ENCODE data around the gene TPK1. TPM values are rescaled to one million over a fixed set of nuclear protein-coding genes. Genes with fewer than 3 reads are reported as not detected.

Gene TPK1
- polyA plus RNA-seq, 1 donor from 2014 or later: 3.5 TPM

GRCh38 chr7:144835155-144835611 lies 670 bp downstream of the TPK1 start:
- H3K9me3 ChIP-seq (ENCODE audit: low read length): no peaks in the 10 kb centered on the region
- H3K9ac ChIP-seq (ENCODE audit: low read length): peak overlapping the region; percentile 83
- no peaks in the 10 kb centered on the region for H3K9me2 ChIP-seq (ENCODE audit: insufficient read depth, low read length)
- H3K4me3 ChIP-seq (ENCODE audit: low read length): peak overlapping the region; percentile 83
- H4K20me1 ChIP-seq (ENCODE audit: insufficient read depth): no peaks in the 10 kb centered on the region
- H2AFZ ChIP-seq (ENCODE audit: low read depth, low read length): peak overlapping the region; percentile 94
- peak overlapping the region; percentile 54 for H3K4me2 ChIP-seq (ENCODE audit: low read length)
- peaks cover 7% of the 10 kb centered on the region for H3F3A ChIP-seq (ENCODE audit: insufficient read depth, low read length, poor library complexity, severe bottlenecking)
- TF ChIP-seq RAD21 (conservative IDR thresholded peaks at IDR 0.05) (no peak), EP300 (conservative IDR thresholded peaks at IDR 0.05; ENCODE audit: poor library complexity, severe bottlenecking) (no peak), REST (IDR thresholded peaks at IDR 0.05; ENCODE audit: borderline replicate concordance) (peak; percentile 12), POLR2AphosphoS5 (IDR thresholded peaks at IDR 0.05) (peak; percentile 37), MXI1 (conservative IDR thresholded peaks at IDR 0.05; ENCODE audit: poor library complexity, severe bottlenecking) (no peak), CTCF (IDR thresholded peaks at IDR 0.05; ENCODE audit: poor library complexity, severe bottlenecking) (no peak), EZH2 (IDR thresholded peaks at IDR 0.05; ENCODE audit: borderline replicate concordance, insufficient read depth, low read length, poor library complexity, severe bottlenecking) (no peak), TAF1 (IDR thresholded peaks at IDR 0.05; ENCODE audit: low read depth) (no peak), SMC3 (conservative IDR thresholded peaks at IDR 0.05; ENCODE audit: poor library complexity) (peak; percentile 18)
- no peaks in the 10 kb centered on the region for H3K36me3 ChIP-seq (ENCODE audit: insufficient read depth, low read length)
- peak overlapping the region; percentile 91 for H3K27ac ChIP-seq (ENCODE audit: low read length)
- no peaks in the 10 kb centered on the region for H3K27me3 ChIP-seq (ENCODE audit: insufficient read depth, low read depth, low read length)
- H3K79me2 ChIP-seq (replicated peaks; ENCODE audit: insufficient read depth, low read length): no peaks in the 10 kb centered on the region

DNA sequence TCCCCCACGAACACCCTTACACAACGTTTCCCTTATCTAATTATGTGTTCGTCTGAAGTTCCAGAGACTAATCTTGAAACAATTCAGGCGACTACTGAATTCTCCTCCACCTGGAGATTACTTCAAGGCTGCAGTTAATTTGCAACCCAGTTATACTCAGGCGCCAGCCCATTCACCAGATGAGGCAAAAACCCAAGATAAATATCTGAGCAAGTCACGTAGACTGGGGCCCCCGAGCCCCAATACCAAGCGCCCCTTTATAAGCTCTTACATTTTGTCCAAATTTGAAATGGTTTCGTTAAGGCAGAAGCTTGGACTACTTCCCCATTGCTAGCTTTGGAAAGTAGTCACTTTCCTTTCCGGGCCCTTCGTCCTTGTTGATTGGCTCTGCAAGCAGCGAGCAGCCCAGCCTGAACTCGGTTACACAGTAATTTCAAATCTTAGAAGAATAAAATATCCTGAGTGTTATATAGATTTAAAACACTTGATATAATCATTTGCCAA lies 1.2 kb downstream of the TPK1 start:
- peak overlapping the region; percentile 83 for H3K9ac ChIP-seq (ENCODE audit: low read length)
- peak overlapping the region; percentile 83 for H3K4me3 ChIP-seq (ENCODE audit: low read length)
- peaks cover 7% of the 10 kb centered on the region for H3F3A ChIP-seq (ENCODE audit: insufficient read depth, low read length, poor library complexity, severe bottlenecking)
- H3K27me3 ChIP-seq (ENCODE audit: insufficient read depth, low read depth, low read length): no peaks in the 10 kb centered on the region
- no peaks in the 10 kb centered on the region for H3K9me3 ChIP-seq (ENCODE audit: low read length)
- H3K79me2 ChIP-seq (replicated peaks; ENCODE audit: insufficient read depth, low read length): no peaks in the 10 kb centered on the region
- H3K36me3 ChIP-seq (ENCODE audit: insufficient read depth, low read length): no peaks in the 10 kb centered on the region
- peak overlapping the region; percentile 91 for H3K27ac ChIP-seq (ENCODE audit: low read length)
- peak overlapping the region; percentile 54 for H3K4me2 ChIP-seq (ENCODE audit: low read length)
- no peak for TF ChIP-seq POLR2AphosphoS5 (IDR thresholded peaks at IDR 0.05)
- TF ChIP-seq EP300 (conservative IDR thresholded peaks at IDR 0.05; ENCODE audit: poor library complexity, severe bottlenecking): no peak
- TF ChIP-seq REST (IDR thresholded peaks at IDR 0.05; ENCODE audit: borderline replicate concordance): no peak
- no peak for TF ChIP-seq CTCF (IDR thresholded peaks at IDR 0.05; ENCODE audit: poor library complexity, severe bottlenecking)
- TF ChIP-seq RAD21 (conservative IDR thresholded peaks at IDR 0.05): no peak
- TF ChIP-seq SMC3 (conservative IDR thresholded peaks at IDR 0.05; ENCODE audit: poor library complexity): no peak
- H4K20me1 ChIP-seq (ENCODE audit: insufficient read depth): no peaks in the 10 kb centered on the region
- peak overlapping the region; percentile 94 for H2AFZ ChIP-seq (ENCODE audit: low read depth, low read length)
- H3K9me2 ChIP-seq (ENCODE audit: insufficient read depth, low read length): no peaks in the 10 kb centered on the region
